PC-3 (cell line): Measurements from ENCODE around the gene NCOA1. TPM values are rescaled to one million over a fixed set of nuclear protein-coding genes. Genes with fewer than 3 reads are reported as not detected.

Experiments used
- ATAC-seq: fragments of 200-7000 bp; cut with Tn5 transposase; 2 replicates; pipeline ENCODE4 v1.9.1; 2020; ENCODE audit warnings: mild to moderate bottlenecking, moderate library complexity
- BruUV-seq: library from RNA; stranded (reverse); fragments of 400-500 nt; replicated peaks from 2 replicates; lab custom pipeline; 2021; lab: Mats Ljungman, UMichigan
- CTCF ChIA-PET: fragments of 300-600 bp; sonication (Branson Sonifier 250); formaldehyde crosslinking; loops from one replicate; lab custom pipeline; 2022; ENCODE audit warnings: antibody characterized with exemption; lab: Charles Lee
- POLR2A ChIA-PET: fragments of 300-600 bp; sonication (Branson Sonifier 250); formaldehyde crosslinking; loops from one replicate; lab custom pipeline; 2022; ENCODE audit warnings: antibody characterized with exemption; ENCODE audit not compliant: unreplicated experiment; lab: Charles Lee
- DNase-seq: peaks from one replicate; pipeline ENCODE4 v3.0.0-alpha.2; 2015
- H2AFZ ChIP-seq: fragments of 300-600 bp; sonication (generic); 2 replicates; pipeline ENCODE4 v1.6.0; 2016; ENCODE audit warnings: antibody characterized with exemption, low read length
- H3F3A ChIP-seq: fragments of 300-600 bp; sonication (generic); one replicate; pipeline ENCODE4 v1.6.0; 2017; ENCODE audit warnings: antibody characterized with exemption, low read length, control low read depth, mild to moderate bottlenecking; ENCODE audit not compliant: unreplicated experiment
- H3K27ac ChIP-seq: fragments of 300-600 bp; sonication (generic); 2 replicates; pipeline ENCODE4 v1.5.1; 2016; ENCODE audit warnings: mild to moderate bottlenecking, low read length
- H3K27me3 ChIP-seq: fragments of 300-600 bp; sonication (generic); 2 replicates; pipeline ENCODE4 v1.6.1; 2016; ENCODE audit warnings: low read length, mixed read lengths
- H3K36me3 ChIP-seq: fragments of 300-600 bp; sonication (generic); 2 replicates; pipeline ENCODE4 v1.6.1; 2016; ENCODE audit warnings: low read depth, mixed run types, low read length, mixed read lengths
- H3K4me1 ChIP-seq: fragments of 300-600 bp; sonication (generic); 2 replicates; pipeline ENCODE4 v1.5.1; 2016; ENCODE audit warnings: low read length; ENCODE audit not compliant: insufficient read depth
- H3K4me2 ChIP-seq: fragments of 300-600 bp; sonication (generic); 2 replicates; pipeline ENCODE4 v1.6.0; 2016; ENCODE audit warnings: low read length
- H3K4me3 ChIP-seq: fragments of 300-600 bp; sonication (generic); 2 replicates; pipeline ENCODE4 v1.5.1; 2016; ENCODE audit warnings: mild to moderate bottlenecking, low read length, mixed read lengths
- H3K79me2 ChIP-seq: fragments of 300-600 bp; sonication (generic); 2 replicates; pipeline ENCODE4 v1.6.1; 2017; ENCODE audit warnings: low read length, mixed read lengths
- H3K9ac ChIP-seq: fragments of 300-600 bp; sonication (generic); 2 replicates; pipeline ENCODE4 v1.6.0; 2016; ENCODE audit warnings: mild to moderate bottlenecking, low read length
- H3K9me2 ChIP-seq: fragments of 300-600 bp; sonication (generic); replicated peaks from 2 replicates; pipeline ENCODE4 v1.6.1; 2016; ENCODE audit warnings: mixed run types, low read length, mixed read lengths
- H3K9me3 ChIP-seq: fragments of 300-600 bp; sonication (generic); 2 replicates; pipeline ENCODE4 v1.6.1; 2016; ENCODE audit warnings: low read length, mixed read lengths
- H4K20me1 ChIP-seq: fragments of 300-600 bp; sonication (generic); 2 replicates; pipeline ENCODE4 v1.6.1; 2016; ENCODE audit warnings: low read length, mixed read lengths
- EZH2 ChIP-seq: fragments of 300-600 bp; sonication (generic); IDR thresholded peaks from one replicate; pipeline ENCODE4 v1.6.1; 2017; ENCODE audit warnings: antibody characterized with exemption, mild to moderate bottlenecking, low read length; ENCODE audit not compliant: unreplicated experiment
- EZH2phosphoT487 ChIP-seq: fragments of 300-600 bp; sonication (generic); IDR thresholded peaks from 2 replicates; pipeline ENCODE4 v1.6.1; 2018; ENCODE audit warnings: mild to moderate bottlenecking, antibody characterized with exemption, low read length, borderline replicate concordance
- intact Hi-C: fragments of 100-400 bp; cut with micrococcal nuclease; formaldehyde crosslinking; loops from 2 replicates; pipeline ENCODE4 v1.9.0; 2023
- total RNA-seq: library from RNA; depleted of rRNA; stranded (reverse); fragments of >200 nt; gene quantifications from 2 replicates; pipeline ENCODE4 v1.2.3, GENCODE V29; 2014
- TF ChIP-seq, protein P1 (sequence below): fragments of 300-600 bp; sonication (generic); conservative IDR thresholded peaks from 2 replicates; pipeline ENCODE4 v1.5.1; 2017; ENCODE audit warnings: antibody characterized with exemption, low read depth, mild to moderate bottlenecking, low read length

The NCOA1 gene
- total RNA-seq, 1 experiment from 2014 or later, result 7.5 TPM

DNA sequence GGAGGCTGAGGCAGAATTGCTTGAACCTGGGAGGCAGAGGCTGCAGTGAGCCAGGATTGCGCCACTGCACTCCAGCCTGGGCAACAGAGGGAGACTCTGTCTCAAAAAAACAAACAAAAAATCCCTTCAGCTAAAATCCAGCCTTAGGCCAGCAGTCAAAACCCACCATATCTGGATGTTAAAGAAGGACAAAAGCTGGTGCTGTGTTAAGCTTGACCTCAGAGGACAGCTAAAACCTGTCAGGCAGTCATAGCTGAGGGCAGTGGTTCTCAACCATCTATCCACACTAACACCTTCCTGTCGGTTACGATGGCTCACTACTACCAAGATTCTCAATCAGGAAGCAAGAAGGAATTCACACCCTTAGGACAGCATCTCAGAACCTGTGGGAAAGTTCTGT lies 292.6 kb downstream of the NCOA1 start:
- intact Hi-C loops, result no loop called here
- Histone ChIP-seq H3K27me3 (no peaks in the 10 kb centered on the region), H3K9me3 (no peaks in the 10 kb centered on the region), H4K20me1 (no peaks in the 10 kb centered on the region), H3K4me1 (no peaks in the 10 kb centered on the region), H3K36me3 (no peaks in the 10 kb centered on the region), H3F3A (no peaks in the 10 kb centered on the region), H3K79me2 (no peaks in the 10 kb centered on the region), H3K4me3 (no peak overlapping the region), H2AFZ (no peak overlapping the region), H3K4me2 (no peak overlapping the region), H3K9me2 (no peaks in the 10 kb centered on the region), H3K9ac (no peak overlapping the region), H3K27ac (no peak overlapping the region)
- DNase-seq (no peak), ATAC-seq (no peak)
- ChIA-PET POLR2A (no interaction called here), CTCF (no interaction called here)
- no peak for TF ChIP-seq EZH2phosphoT487
- no peak for TF ChIP-seq EZH2
- TF ChIP-seq, protein P1, sequence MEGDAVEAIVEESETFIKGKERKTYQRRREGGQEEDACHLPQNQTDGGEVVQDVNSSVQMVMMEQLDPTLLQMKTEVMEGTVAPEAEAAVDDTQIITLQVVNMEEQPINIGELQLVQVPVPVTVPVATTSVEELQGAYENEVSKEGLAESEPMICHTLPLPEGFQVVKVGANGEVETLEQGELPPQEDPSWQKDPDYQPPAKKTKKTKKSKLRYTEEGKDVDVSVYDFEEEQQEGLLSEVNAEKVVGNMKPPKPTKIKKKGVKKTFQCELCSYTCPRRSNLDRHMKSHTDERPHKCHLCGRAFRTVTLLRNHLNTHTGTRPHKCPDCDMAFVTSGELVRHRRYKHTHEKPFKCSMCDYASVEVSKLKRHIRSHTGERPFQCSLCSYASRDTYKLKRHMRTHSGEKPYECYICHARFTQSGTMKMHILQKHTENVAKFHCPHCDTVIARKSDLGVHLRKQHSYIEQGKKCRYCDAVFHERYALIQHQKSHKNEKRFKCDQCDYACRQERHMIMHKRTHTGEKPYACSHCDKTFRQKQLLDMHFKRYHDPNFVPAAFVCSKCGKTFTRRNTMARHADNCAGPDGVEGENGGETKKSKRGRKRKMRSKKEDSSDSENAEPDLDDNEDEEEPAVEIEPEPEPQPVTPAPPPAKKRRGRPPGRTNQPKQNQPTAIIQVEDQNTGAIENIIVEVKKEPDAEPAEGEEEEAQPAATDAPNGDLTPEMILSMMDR, result no peak
- no TSS peak for BruUV-seq

GRCh38 chr2:24785671-24786321 lies 294.7 kb downstream of the NCOA1 start:
- H3K4me2 ChIP-seq, result no peak overlapping the region
- BruUV-seq, result no TSS peak
- ChIA-PET POLR2A (no interaction called here), CTCF (no interaction called here)
- no peaks in the 10 kb centered on the region for H3K9me2 ChIP-seq
- H2AFZ ChIP-seq, result no peak overlapping the region
- no peaks in the 10 kb centered on the region for H4K20me1 ChIP-seq
- no peaks in the 10 kb centered on the region for H3K4me1 ChIP-seq
- H3K9me3 ChIP-seq, result no peaks in the 10 kb centered on the region
- no peaks in the 10 kb centered on the region for H3K27me3 ChIP-seq
- H3K36me3 ChIP-seq, result no peaks in the 10 kb centered on the region
- H3F3A ChIP-seq, result no peaks in the 10 kb centered on the region
- H3K9ac ChIP-seq, result no peak overlapping the region
- no peak for DNase-seq
- ATAC-seq, result no peak
- H3K4me3 ChIP-seq, result no peak overlapping the region
- no peak overlapping the region for H3K27ac ChIP-seq
- no peak for TF ChIP-seq EZH2phosphoT487
- TF ChIP-seq, protein P1, result no peak
- TF ChIP-seq EZH2, result no peak
- intact Hi-C loops, result no loop called here
- no peaks in the 10 kb centered on the region for H3K79me2 ChIP-seq

- no peaks in the 10 kb centered on the region for H3K9me2 ChIP-seq
- TF ChIP-seq EZH2phosphoT487 (no peak), EZH2 (no peak)
- TF ChIP-seq, protein P1, result no peak
- DNase-seq (no peak), ATAC-seq (no peak)
- no peaks in the 10 kb centered on the region for H3K36me3 ChIP-seq
- CTCF ChIA-PET, result no interaction called here
- H2AFZ ChIP-seq, result no peak overlapping the region
- no peak overlapping the region for H3K4me3 ChIP-seq
- H3K4me1 ChIP-seq, result peaks cover 11% of the 10 kb centered on the region; the same call in 1 of the 2 replicates
- 0 out of 2 replicates have a peak, but pooled peaks cover 4% of the 10 kb centered on the region for H3K79me2 ChIP-seq
- no peaks in the 10 kb centered on the region for H4K20me1 ChIP-seq
- POLR2A ChIA-PET, result no interaction called here
- no peak overlapping the region for H3K9ac ChIP-seq
- H3K27me3 ChIP-seq, result no peaks in the 10 kb centered on the region
- no peak overlapping the region for H3K27ac ChIP-seq
- H3K9me3 ChIP-seq, result no peaks in the 10 kb centered on the region
- intact Hi-C loops, result no loop called here
- H3F3A ChIP-seq, result no peaks in the 10 kb centered on the region
- no TSS peak for BruUV-seq
- no peak overlapping the region for H3K4me2 ChIP-seq
Measured at GRCh38 chr2:24787532-24787931, 296.5 kb downstream of the NCOA1 start.
